HG02588 (cell line): Measurements from ENCODE around the gene BRAP.
"Not testable (repeated sequence)": the region's sequence is repeated elsewhere in the genome, so short reads cannot be mapped to it uniquely, and the experiment has no call there.

Experiments
- ATAC-seq: cut with Tn5 transposase; IDR thresholded peaks from one replicate; pipeline ENCODE4 v1.9.1; 2021; ENCODE audit warnings: mild to moderate bottlenecking, moderate library complexity; ENCODE audit not compliant: unreplicated experiment

The BRAP gene

DNA sequence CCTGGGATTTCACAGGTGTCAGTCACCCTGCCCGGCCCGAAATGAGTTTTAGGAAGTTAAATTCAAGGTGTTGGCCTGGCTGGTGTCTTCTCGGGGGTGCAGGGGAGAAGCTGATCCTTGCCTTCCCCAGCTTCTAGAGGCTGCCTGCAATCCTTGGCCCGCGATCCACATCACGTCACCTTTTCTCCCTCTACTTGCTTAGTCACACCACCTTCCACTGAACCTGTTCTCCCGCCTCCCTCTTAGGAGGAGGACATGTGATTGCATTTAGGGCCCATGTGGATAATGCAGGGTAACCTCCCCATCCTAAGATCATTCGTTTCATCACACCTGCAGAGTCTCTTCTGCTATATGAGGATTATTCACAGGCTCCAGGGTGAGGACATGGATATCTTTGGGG lies 61.2 kb downstream of the BRAP start:
- ATAC-seq, result no peak

DNA sequence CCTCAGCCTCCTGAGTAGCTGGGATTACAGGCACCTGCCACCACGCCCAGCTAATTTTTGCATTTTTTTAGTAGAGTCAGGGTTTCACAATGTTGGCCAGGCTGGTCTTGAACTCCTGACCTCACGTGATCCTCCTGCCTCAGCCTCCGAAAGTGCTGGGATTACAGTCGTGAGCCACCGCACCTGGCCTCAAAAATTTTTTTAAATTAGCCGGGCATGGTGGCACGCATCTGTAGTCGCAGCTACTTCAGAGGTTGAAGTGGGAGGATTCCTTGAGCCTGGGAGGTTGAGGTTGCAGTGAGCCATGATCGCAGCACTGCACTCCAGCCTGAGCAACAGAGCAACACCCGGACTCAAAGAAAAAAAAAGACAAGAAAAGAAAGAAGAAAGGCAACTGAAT lies 67.9 kb downstream of the BRAP start:
- not testable (repeated sequence) for ATAC-seq

DNA sequence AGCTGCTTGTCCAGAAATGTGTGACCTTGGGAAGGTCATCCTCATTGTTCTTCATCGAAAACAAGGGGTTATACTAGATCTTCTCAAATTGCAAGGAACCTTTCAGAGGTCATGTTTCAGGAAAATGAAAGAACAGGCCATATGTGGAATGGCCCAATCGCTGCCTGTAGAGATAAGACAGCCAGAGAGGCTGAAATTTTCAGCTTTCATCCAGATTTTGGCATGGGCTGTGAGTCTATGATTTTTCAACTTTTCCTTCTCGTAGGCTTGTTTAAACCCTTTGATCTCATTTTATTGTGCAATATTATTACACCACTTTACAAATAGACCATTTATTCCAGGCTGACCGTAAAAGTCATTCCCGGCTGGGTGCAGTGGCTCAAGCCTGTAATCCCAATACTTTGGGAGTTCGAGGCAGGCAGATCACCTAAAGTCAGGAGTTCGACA lies 69.6 kb downstream of the BRAP start:
- no peak for ATAC-seq

DNA sequence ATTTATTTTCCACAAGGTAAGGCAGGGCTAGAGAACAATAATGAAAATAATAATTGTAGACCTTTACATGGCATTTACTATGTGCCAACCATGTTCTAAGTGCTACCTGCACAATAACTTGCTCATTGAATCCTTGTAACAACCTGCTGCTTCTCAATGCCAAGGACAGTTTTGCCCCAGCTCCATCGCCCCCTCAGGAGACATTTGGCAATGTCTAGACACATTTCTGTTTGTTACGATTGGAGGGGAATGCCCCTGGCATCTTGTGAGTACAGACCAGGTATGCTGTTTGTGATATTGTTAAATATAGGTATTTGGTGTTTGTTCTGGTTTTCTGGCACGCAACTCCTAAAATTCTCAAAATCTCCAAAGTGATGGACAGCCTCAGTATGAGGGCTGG lies 78.5 kb downstream of the BRAP start:
- ATAC-seq, result no peak

DNA sequence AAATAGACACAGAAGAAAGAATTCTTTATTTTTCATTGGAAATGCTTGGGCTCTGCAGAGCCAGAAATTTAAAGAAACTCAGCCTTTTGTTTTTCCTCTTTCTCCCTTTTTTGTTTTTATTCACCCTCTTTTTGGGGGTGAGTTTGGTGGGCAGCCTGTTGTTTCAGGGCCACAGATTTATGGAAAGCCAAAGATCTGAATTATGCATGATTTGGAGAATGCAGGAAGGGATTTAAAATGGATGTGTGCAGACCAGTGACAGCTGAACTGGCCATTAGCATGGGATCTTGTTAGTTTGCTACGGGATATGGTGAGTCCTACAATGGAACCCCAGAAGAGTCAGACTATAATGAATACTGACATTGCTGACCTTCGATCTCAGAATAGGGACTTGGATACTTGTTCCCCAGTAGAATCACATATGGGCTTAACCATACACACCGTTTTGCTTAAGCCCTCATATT lies 79.0 kb downstream of the BRAP start:
- no peak for ATAC-seq

DNA sequence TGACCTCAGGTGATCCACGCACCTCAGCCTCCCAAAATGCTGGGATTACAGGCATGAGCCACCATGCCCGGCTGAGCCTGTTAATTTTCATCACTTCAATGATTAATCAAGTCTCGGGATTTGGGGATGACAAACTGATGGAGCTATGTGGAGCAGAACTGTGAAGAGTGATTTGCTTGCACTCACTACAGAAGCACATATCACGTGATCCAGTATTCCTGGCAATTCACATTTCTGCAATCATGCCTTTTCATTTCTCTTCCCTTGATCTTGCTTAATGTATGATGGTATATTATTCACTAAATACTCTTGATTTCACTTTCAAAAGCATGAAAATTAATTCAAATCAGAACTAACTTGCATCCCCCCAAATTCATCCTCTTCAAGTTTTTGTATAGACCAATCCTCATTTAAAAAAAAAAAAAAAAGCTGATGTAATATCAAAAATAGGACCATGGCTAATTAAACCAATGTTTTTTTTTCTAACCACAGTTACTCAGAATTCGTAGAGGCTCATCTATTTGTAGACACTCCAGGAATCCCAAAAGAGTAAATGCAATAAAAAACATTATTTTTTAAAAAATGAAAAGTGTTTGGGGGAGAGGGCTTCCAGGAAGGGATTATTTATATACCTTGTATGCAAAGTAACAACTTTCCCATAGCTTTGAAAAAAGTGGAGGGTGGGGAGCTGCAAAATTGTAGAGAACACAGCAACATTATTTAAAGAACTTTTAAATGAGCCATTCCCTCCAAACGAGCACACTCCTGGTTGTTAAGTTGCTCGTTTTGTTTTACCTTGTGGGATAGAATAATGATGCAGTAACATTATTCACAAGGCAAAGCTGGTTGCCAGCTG lies 79.6 kb downstream of the BRAP start:
- no peak for ATAC-seq

DNA sequence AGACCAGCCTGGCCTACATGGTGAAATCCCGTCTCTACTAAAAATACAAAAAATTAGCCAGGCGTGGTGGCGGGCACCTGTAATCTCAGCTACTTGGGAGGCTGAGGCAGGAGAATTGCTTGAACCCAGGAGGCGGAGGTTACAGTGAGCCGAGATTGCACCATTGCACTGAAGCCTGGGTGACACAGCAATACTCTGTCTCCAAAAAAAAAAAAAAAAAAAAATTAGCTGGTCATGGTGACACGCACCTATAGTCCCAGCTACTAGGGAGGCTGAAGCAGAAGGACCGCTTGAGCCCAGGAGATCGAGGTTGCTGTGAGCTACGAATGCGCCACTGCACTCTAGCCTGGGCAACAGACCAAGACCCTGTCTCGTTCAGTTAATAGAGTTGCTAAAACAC lies 82.9 kb downstream of the BRAP start:
- not testable (repeated sequence) for ATAC-seq

DNA sequence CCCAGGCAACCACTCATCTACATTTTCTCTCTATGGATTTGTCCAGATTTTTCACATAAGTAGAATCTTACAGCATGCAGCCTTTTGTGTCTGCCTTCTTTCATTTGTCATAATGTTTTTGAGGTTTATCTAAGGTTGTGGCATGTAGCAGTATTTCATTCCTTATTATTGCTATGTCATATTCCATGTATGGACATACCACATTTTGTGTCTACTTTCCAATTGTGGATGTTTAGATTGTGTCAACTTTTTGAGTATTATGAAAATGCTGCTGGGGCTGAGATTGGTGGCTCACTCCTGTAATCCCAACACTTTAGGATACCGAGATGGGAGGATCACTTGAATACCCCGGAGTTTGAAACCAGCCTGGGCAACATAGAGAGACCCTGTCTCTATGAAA lies 83.4 kb downstream of the BRAP start:
- no peak for ATAC-seq

DNA sequence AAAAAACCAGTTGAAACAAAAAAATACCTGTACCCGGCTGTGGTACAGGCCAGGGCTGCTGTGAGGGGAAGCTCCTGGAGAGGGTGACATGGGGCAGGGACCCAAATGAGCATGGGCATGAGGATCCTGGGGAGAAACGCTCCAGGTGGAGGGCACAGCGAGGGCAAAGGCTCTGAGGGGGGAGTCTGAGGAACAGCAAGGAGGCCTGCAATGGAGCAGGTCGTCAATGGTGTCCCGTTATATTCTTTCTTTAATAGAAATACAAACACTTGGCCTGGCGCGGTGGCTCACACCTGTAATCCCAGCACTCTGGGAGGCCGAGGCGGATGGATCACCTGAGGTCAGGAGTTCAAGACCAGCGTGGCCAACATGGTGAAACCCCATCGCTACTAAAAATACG lies 84.8 kb downstream of the BRAP start:
- not testable (repeated sequence) for ATAC-seq

DNA sequence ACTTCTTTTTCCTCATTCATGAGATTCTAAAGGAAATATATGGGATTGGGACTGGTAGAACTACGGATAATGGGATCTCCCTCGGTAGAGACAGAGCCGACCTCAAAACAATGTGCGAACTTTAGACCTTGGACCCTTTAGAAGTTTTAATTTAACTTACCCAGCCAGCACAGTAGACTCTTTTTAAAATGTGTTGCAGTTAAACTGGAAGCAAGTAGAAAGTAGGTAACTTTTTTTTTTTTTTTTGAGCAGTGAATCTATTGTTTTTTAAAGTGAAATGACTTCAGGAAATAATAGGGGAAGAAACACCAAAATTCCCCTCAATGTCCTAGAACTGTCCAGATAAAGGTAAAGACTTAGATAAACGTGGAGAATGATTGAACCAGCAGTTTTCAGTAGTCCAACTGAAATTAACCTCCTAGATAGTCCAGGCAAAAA lies 85.5 kb downstream of the BRAP start:
- ATAC-seq, result no peak

DNA sequence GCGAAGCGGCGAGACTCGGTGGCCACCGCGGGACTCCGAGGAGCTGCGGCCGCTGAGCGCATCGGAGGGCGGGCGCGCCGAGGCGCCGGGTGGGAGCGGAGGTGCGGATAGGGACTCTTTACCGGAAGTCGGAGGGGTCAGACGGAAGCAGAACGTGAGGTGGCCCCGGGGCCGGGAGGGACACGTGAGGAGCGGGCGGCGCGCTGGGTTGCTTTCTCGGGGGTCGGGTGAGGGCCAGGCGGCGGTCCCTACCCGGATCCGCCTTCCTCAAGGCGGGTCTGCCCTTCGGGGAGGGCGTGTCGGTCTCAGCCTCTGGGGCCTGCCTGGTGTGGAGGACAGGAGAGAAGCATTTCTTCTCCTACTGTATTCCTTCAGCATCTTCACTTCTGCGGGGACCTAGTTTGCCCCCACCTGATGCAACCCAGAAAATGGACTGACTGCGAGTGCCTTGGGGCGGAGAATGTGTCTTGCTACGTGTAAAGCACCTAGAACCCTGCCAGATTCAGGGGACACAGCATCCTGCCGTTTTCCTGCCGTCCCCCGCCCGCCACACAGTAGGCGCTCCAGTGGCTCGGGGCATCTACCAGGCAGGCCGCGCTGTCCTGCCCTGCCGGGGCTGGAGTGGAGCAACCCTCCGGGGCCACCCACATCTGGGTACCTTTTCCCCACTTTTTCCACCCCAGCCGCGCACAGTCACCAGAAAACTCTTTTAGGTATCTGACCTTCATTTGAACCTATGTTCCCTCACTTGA lies 86.1 kb downstream of the BRAP start:
- peak; percentile 56 for ATAC-seq

DNA sequence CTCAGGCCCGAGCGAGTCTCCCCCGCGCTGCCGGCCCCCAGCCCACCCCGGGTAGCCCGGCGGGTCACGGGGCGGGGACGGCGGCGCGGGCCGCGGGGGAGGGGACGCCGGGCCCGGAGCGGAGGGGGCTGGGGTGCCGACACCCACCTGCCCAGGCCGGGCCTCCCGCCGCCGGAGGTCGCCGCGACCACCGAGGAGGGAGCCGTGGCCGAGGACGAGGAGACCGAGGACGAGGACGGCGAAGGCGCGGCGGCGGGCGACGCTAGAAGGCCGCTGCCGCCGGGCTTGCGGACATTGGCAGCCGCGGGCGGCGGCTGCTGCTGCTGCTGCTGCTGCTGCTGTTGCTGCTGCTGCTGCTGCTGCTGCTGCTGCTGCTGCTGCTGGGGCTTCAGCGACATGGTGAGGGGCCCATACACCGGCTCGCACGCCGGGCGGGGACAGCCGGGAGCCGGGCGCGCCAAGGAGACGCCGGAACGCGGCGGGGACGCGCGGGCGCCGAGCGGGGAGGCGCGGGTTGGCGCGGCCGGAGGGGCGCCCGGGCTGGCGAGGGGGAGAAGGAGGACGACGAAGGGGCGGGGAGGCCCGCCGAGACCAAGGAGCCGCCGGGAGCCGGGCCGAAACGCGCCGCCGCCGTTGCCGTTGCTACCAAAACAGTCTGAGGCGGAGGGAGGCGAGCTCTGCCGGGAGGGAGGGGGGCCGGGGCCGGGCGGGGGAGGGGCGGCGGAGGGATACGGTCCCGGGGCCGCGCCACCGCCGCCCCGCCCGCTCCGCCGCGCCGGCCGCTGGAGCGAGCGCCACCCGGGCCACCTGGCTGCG lies 86.9 kb downstream of the BRAP start, which contains the start of gene ATXN2:
Gene ATXN2 (minus strand): TSS at position 679 of the 816 bp plus-strand sequence. CDS start 281 bp downstream, at position 398.
- peak; percentile 32 for ATAC-seq

DNA sequence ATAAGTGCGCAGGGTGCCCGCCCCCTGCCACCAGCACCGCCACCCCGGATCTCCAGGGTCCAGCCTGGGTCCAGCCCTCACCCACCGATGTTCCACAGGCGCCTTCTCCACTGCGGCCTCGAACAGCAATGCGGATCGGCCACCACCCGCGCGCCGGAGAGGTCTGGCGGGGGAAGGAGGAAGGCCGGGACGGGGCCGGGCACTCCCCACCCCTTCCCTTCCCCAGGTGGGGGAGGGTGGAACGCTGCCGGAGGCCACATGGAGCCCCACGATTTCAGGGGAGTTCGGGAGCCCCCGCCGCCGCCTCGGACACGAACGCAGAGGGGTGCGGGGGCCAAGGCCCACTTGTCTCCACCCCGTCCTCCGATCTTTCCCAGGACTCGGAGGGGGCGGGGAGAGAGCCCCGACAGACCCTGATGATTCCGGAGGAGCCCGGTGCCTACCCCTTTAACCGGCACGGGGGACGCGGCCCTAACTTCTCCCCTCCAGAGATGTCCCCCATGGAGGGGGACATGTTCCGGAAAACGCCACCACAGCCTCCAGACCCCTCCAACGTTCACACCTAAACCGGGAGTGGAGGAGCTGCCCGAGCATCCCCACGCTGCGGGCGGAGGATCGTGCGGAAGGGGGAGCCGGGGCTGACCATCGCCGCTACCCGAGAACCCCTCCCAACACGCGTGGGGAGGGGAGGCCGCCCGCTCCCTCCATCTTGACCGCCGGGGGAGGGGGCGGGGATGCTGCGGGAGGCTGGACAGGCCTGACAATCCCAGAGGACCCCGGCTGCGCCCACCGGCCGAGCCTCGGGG lies 87.7 kb downstream of the BRAP start:
- peak; percentile 22 for ATAC-seq

DNA sequence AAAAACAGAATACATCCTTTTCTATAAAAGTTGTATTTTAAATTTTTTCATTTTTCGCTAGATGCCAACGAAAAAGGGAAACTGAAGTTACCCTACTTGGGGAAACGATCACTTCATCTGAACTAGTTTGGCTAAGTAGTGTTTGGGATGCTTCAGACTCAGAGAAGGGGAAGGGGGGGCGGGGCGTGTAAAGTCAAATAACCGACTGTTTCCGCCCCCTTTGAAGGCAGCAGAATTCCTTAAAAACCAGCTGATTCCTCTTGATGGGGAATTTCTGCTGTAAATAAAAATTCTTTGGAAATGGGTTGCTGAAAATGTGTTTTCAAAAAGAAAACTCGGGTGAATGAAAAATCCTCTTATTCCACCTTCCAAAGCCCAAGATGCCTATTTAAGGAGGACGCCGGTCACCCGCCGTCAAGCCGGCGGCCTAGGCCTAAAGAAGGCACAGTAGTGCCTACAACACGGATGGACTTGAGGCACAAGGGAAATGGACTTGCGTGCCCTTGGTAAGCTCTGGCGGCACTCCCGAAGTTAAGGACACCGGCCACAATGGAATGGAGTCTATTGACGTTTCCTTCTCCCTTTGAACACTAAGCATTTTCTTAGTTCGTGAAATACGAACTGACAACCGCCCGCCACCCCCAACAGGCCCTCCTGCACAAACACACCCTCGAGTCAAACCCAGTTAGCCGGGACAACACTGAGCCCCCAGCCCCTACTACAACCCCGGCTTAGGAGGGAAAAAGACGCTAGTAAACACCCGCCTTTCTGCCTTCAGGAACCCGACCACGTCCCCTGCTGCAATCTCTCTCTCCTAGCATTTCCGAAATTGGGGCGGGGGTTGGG lies 88.5 kb downstream of the BRAP start:
- ATAC-seq, result no peak

DNA sequence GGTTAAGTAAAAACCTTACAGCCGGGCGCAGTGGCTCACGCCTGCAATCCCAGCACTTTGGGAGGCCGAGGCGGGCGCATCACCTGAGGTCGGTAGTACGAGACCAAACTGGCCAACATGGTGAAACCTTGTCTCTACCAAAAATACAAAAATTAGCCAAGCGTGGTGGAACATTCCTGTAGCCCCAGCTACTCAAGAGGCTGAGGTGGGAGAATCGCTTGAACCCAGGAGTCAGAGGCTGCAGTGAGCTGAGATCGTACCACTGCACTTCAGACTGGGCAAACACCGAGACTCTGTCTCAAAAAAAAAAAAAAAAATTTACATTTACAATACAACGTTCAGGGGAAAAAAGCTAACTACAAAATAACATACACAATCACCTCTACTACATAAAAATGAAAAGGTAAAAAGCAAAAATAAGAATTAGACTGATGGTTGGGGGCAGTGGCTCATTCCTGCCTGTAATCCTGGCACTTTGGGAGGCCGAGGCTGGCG lies 90.4 kb downstream of the BRAP start:
- ATAC-seq, result not testable (repeated sequence)
